Activated T-cell treated with anti-CD3 and anti-CD28 coated beads, Interleukin-2, amount 50 U/mL, for 4 hours (primary cell): ENCODE data around the gene ITGB3BP. TPM values are rescaled to one million over a fixed set of nuclear protein-coding genes. Genes with fewer than 3 reads are reported as not detected.
"Not testable (repeated sequence)": the region's sequence is repeated elsewhere in the genome, so short reads cannot be mapped to it uniquely, and the experiment has no call there.

Source experiments
- ATAC-seq, 2 donors: fragments of 200-7000 bp; cut with Tn5 transposase; one replicate each; pipeline ENCODE4 v1.10.0; 2021
- DNase-seq: peaks from one replicate; pipeline ENCODE4 v3.0.0-alpha.2; 2020
- H3K27me3 Mint-ChIP-seq: one replicate; pipeline ENCODE4 v1.8.0; 2021; ENCODE audit warnings: low read depth, mixed read lengths
- H3K36me3 Mint-ChIP-seq: one replicate; pipeline ENCODE4 v1.8.0; 2022; ENCODE audit warnings: mixed read lengths; ENCODE audit not compliant: insufficient read depth
- H3K4me1 Mint-ChIP-seq: one replicate; pipeline ENCODE4 v1.8.0; 2021; ENCODE audit warnings: low read depth, mixed read lengths
- H3K4me3 Mint-ChIP-seq: one replicate; pipeline ENCODE4 v1.8.0; 2021; ENCODE audit warnings: mild to moderate bottlenecking, moderate library complexity, mixed read lengths
- H3K9me3 Mint-ChIP-seq: one replicate; pipeline ENCODE4 v1.8.0; 2021; ENCODE audit warnings: mixed read lengths
- total RNA-seq, 3 donors: library from RNA; stranded (reverse); gene quantifications; one replicate each; pipeline ENCODE4 v1.2.1, GENCODE V29; 2021

The ITGB3BP gene
- total RNA-seq, 3 donors from 2014 or later: 29.7 to 33.8 (median 32.9) TPM

DNA sequence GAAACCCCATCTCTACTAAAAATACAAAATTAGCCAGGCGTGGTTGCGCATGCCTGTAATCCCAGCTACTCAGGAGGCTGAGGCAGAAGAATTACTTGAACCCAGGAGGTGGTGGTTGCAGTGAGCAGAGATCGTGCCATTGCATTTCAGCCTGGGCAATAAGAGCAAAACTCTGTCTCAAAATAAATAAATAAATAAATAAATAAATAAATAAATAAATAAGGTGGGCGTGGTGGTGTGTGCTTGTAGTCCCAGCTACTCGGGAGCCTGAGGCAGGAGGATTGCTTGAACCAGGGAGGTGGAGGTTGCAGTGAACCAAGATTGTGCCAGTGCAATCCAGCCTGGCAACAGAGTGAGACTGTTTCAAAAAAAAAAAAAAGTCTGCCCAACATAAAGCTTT, 54.3 kb downstream of the ITGB3BP start:
- not testable (repeated sequence) for ATAC-seq, H3K4me3 Mint-ChIP-seq, H3K4me1 Mint-ChIP-seq, H3K27me3 Mint-ChIP-seq, H3K36me3 Mint-ChIP-seq, DNase-seq, H3K9me3 Mint-ChIP-seq

- ATAC-seq: no peak
- no peaks in the 10 kb centered on the region for H3K4me1 Mint-ChIP-seq
- no peak for DNase-seq
- no peak overlapping the region for H3K4me3 Mint-ChIP-seq
- no peaks in the 10 kb centered on the region for H3K27me3 Mint-ChIP-seq
- peaks cover 16% of the 10 kb centered on the region for H3K9me3 Mint-ChIP-seq
- H3K36me3 Mint-ChIP-seq: peaks cover 18% of the 10 kb centered on the region
These were observed 56.3 kb downstream of the ITGB3BP start for GRCh38 chr1:63466759-63467158.

DNA sequence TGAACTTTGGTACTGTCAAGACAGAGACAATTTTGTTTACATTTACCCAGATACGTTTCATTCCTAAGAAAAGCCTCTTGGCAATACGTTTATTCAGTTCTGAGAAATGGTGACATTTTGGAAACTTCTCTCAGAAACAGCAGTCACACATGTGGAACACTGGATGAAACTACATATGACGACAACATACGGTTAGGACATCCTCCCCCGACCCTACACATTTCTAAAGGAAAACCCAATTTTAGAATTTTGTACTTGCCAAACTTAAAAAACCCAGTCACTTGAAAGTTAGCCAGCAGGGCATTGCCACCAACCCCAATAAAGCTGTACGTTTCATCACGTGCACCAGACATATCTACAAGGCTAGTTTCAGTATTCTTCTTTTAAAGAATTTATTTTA, 56.8 kb downstream of the ITGB3BP start:
- Mint-ChIP-seq H3K27me3 (no peaks in the 10 kb centered on the region), H3K36me3 (peaks cover 18% of the 10 kb centered on the region), H3K4me1 (no peaks in the 10 kb centered on the region), H3K4me3 (no peak overlapping the region), H3K9me3 (peaks cover 21% of the 10 kb centered on the region)
- DNase-seq: no peak
- no peak for ATAC-seq

DNA sequence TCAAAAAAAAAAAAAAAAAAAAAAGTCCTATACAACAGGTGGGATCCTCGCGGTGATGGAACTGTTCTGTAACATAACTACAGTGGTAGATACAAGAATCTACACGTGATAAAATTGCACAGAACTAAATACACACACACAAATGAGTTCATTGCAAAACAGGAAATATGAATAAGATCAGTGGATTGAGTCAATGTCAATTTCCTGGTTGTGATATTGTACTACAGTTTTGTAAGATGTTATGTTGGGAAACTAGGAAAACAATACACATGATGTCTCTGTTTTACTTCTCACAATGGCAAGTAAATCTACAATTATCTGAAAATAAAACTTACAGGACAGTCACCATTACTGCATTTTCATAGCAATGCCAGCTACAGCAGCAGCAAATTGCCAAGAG, 59.8 kb downstream of the ITGB3BP start:
- H3K9me3 Mint-ChIP-seq: peaks cover 16% of the 10 kb centered on the region
- DNase-seq (no peak), ATAC-seq (no peak)
- H3K36me3 Mint-ChIP-seq: peaks cover 20% of the 10 kb centered on the region
- H3K4me1 Mint-ChIP-seq: no peaks in the 10 kb centered on the region
- H3K27me3 Mint-ChIP-seq: no peaks in the 10 kb centered on the region
- no peak overlapping the region for H3K4me3 Mint-ChIP-seq

DNA sequence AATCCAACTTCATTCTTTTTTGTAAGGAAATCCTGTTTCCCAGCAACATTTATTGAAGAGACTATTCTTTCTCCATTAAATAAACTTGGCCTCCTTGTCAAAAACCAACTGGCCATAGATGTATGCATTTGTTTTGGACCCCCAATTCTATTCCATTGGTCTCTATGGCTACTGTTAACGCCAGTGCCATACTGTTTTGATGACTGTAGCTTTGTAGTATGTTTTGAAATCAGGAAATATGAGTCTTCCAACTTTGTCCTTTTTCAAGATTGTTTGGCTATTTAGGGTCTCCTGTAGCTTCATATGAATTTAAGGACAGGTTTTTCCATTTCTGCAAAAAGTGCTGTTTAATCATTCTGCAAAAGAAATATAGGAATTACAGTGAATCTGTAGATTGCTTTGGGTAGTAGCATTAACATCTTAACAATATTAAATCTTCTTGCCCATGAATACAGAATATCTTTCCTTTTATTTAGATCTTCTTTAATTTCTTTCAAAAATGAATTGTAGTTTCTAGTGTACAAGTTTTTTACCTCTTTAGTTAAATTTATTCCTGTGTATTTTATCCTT, 61.3 kb downstream of the ITGB3BP start:
- Mint-ChIP-seq H3K27me3 (no peaks in the 10 kb centered on the region), H3K9me3 (peaks cover 16% of the 10 kb centered on the region), H3K4me3 (no peak overlapping the region), H3K4me1 (no peaks in the 10 kb centered on the region), H3K36me3 (peaks cover 30% of the 10 kb centered on the region)
- no peak for DNase-seq
- ATAC-seq: no peak

DNA sequence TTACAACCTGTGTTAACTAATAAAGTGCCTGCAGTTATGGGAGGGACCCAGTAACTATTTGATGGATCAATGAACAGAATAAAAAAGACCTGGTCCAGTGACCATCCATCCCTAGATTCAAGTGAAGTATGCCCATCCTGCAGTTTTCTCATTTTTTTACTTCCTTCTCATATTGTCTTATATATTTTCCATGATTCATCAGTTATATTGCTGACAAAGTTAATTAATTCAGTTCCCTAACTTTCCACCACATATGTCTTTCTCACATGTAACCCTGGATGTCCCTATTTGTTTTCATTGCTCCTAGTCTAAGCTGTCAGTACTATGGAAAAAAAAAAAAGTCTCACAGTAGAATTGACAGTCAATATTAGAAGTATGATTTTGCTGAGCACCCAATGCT, 64.3 kb downstream of the ITGB3BP start:
- no peak for ATAC-seq
- Mint-ChIP-seq H3K4me1 (no peaks in the 10 kb centered on the region), H3K4me3 (no peak overlapping the region), H3K9me3 (peaks cover 16% of the 10 kb centered on the region), H3K36me3 (peaks cover 30% of the 10 kb centered on the region), H3K27me3 (no peaks in the 10 kb centered on the region)
- DNase-seq: no peak

DNA sequence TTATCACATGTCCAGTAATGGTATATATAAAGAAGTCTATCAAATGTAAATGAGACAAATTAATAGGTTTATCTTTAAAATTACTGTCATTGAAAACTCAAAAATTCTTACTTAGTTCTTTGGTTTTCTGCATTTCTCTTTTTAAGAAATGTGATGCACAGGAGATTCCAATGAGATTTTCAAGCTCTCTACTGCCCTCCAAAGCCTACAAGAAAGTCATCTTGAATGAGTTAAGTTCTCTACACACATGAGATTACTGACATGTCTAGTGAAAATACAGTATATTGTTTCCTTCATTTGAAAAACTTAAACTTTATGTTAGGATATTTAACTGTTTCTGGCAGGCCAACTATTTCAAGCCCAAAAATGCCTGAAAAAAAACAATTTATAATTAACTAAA, 68.8 kb downstream of the ITGB3BP start:
- ATAC-seq (no peak), DNase-seq (no peak)
- Mint-ChIP-seq H3K36me3 (peaks cover 16% of the 10 kb centered on the region), H3K9me3 (no peaks in the 10 kb centered on the region), H3K27me3 (no peaks in the 10 kb centered on the region), H3K4me1 (no peaks in the 10 kb centered on the region), H3K4me3 (no peak overlapping the region)

- DNase-seq (no peak), ATAC-seq (no peak)
- Mint-ChIP-seq H3K36me3 (peaks cover 10% of the 10 kb centered on the region), H3K4me3 (no peak overlapping the region), H3K27me3 (no peaks in the 10 kb centered on the region), H3K4me1 (no peaks in the 10 kb centered on the region), H3K9me3 (no peaks in the 10 kb centered on the region)
These were observed 69.8 kb downstream of the ITGB3BP start for GRCh38 chr1:63453232-63453631.

GRCh38 chr1:63450416-63450815, 72.6 kb downstream of the ITGB3BP start:
- no peaks in the 10 kb centered on the region for H3K27me3 Mint-ChIP-seq
- peaks cover 2% of the 10 kb centered on the region for H3K36me3 Mint-ChIP-seq
- DNase-seq (no peak), ATAC-seq (no peak)
- H3K9me3 Mint-ChIP-seq: no peaks in the 10 kb centered on the region
- no peak overlapping the region for H3K4me3 Mint-ChIP-seq
- no peaks in the 10 kb centered on the region for H3K4me1 Mint-ChIP-seq

DNA sequence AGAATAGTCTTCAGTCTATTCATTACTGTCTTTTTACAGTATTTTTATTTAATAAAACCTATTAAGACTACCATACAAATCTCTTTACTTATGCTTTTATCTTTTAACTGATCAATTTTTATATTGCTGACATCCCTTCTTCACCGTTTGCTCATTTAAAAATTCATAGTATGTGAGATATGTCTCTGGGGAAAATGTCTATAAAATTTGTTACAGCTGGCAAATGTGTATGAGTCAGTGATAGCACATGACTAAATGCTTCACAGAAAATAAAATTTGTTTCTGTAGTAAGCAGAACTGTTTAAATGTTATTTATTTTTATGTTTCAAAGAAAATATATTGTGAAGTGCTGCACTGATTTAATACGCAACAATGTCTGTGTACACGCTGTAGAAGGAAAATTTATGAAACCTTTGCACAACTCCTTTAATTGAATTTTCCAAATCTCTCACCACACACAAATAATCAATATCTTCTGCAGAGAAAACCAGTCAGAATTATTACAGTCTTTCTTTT, 74.2 kb downstream of the ITGB3BP start:
- no peak overlapping the region for H3K4me3 Mint-ChIP-seq
- ATAC-seq (no peak), DNase-seq (no peak)
- peaks cover 2% of the 10 kb centered on the region for H3K36me3 Mint-ChIP-seq
- H3K9me3 Mint-ChIP-seq: no peaks in the 10 kb centered on the region
- H3K4me1 Mint-ChIP-seq: no peaks in the 10 kb centered on the region
- H3K27me3 Mint-ChIP-seq: no peaks in the 10 kb centered on the region

- ATAC-seq (no peak), DNase-seq (no peak)
- Mint-ChIP-seq H3K27me3 (no peaks in the 10 kb centered on the region), H3K4me1 (no peaks in the 10 kb centered on the region), H3K9me3 (no peaks in the 10 kb centered on the region), H3K4me3 (no peak overlapping the region), H3K36me3 (peaks cover 2% of the 10 kb centered on the region)
These were observed 80.9 kb downstream of the ITGB3BP start for GRCh38 chr1:63442141-63442475.

DNA sequence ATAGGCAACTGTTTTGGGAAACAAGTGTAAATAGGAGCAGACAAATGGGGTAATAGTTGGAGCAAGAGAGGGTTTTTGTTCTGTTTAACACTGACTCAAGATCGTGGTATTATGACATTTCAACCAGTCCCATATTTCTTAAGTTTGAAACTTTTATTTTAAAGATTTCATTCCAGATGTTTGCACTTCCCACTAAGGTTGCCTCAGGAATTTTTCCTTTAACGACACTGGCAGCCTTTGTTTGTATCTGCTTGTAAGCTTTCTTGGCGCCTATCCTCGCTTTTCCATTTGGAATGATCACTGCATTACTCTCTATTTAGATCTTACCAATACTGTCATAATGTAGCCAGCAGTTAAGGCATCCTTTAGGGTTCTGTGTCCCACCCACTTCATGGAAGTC, 87.9 kb downstream of the ITGB3BP start:
- ATAC-seq: no peak
- no peak for DNase-seq
- H3K9me3 Mint-ChIP-seq: no peaks in the 10 kb centered on the region
- no peaks in the 10 kb centered on the region for H3K4me1 Mint-ChIP-seq
- no peak overlapping the region for H3K4me3 Mint-ChIP-seq
- H3K27me3 Mint-ChIP-seq: no peaks in the 10 kb centered on the region
- H3K36me3 Mint-ChIP-seq: peaks cover 11% of the 10 kb centered on the region

DNA sequence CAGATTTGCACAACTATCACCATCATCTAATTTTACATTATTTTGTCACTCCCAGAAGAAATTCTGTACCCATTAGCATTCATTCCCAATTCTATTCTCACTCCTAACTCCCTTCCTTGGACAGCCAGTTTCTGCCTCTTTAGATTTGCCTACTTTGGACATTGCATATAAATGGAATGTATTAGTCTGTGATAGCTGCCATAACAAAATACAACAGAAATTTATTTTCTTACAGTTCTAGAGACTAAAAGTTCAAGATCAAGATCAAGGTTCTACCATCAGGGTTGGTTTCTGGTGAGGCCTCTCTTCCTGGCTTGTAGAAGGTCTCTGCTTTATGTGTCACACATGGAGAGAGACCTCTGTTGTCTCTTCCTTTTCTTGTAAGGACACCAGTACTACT, 93.7 kb downstream of the ITGB3BP start:
- DNase-seq (no peak), ATAC-seq (no peak)
- Mint-ChIP-seq H3K36me3 (peaks cover 24% of the 10 kb centered on the region), H3K27me3 (no peaks in the 10 kb centered on the region), H3K4me1 (no peaks in the 10 kb centered on the region), H3K4me3 (no peak overlapping the region), H3K9me3 (peaks cover 6% of the 10 kb centered on the region)

- no peak overlapping the region for H3K4me3 Mint-ChIP-seq
- peaks cover 6% of the 10 kb centered on the region for H3K9me3 Mint-ChIP-seq
- DNase-seq: no peak
- peaks cover 24% of the 10 kb centered on the region for H3K36me3 Mint-ChIP-seq
- no peaks in the 10 kb centered on the region for H3K27me3 Mint-ChIP-seq
- no peaks in the 10 kb centered on the region for H3K4me1 Mint-ChIP-seq
- no peak for ATAC-seq
These were observed 94.2 kb downstream of the ITGB3BP start for GRCh38 chr1:63428815-63429214.

DNA sequence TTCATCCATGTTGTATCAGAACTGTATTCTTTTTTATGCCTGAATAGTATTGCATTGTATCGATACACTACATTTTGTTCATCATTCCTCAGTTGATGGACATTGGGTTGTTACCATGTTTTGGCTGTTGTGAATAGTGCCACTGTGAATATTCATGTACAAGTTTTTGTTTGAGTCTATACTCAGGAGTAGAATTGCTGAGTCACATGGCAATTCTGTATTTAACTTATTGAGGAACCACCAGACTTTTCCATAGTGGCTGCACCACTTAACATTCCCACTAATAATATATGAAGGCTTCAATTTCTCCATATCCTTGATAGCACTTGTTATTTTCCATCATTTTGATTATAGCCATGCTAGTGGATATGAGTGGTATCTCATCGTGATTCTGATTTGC, 99.4 kb downstream of the ITGB3BP start:
- H3K4me3 Mint-ChIP-seq: no peak overlapping the region
- no peak for ATAC-seq

DNA sequence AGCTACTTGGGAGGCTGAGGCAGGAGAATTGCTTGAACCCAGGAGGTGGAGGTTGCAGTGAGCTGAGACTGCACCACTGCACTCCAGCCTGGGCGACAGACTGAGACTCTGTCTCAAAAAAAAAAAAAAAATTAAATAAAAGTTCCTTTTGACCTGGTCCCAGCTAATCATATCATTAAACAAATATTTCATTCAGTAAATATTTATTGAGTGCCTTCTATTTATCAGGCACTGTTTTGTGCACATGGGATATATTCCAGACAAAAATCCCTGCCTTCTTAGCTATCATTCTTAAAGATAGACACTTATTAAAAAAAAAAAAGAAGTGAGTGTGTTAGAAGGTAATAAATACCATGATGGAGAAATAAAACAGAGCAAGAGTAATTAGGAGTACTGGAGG, 102.3 kb downstream of the ITGB3BP start:
- not testable (repeated sequence) for H3K4me1 Mint-ChIP-seq, H3K27me3 Mint-ChIP-seq, H3K4me3 Mint-ChIP-seq, DNase-seq, ATAC-seq, H3K9me3 Mint-ChIP-seq
- H3K36me3 Mint-ChIP-seq: peaks cover 37% of the 10 kb centered on the region

More for the DNA sequence above, 99.4 kb downstream of the ITGB3BP start:
- Mint-ChIP-seq H3K4me1 (no peaks in the 10 kb centered on the region), H3K36me3 (peaks cover 29% of the 10 kb centered on the region), H3K27me3 (no peaks in the 10 kb centered on the region), H3K9me3 (no peaks in the 10 kb centered on the region)
- DNase-seq: no peak
